B cell (primary cell): ENCODE data around the gene CCDC194. TPM values are rescaled to one million over a fixed set of nuclear protein-coding genes. Genes with fewer than 3 reads are reported as not detected.

ENCODE experiments used
- ATAC-seq: fragments of 200-7000 bp; cut with Tn5 transposase; one replicate; pipeline ENCODE4 v1.10.0; 2021; ENCODE audit warnings: low read depth, mild to moderate bottlenecking, moderate number of reproducible peaks, moderate library complexity
- CTCF ChIA-PET: fragments of 350-600 bp; sonication (Branson Sonifier 250); formaldehyde crosslinking; loops from one replicate; lab custom pipeline; 2021; ENCODE audit warnings: antibody characterized with exemption, inconsistent platforms; lab: Charles Lee
- POLR2A ChIA-PET: fragments of 350-600 bp; sonication (Branson Sonifier 250); formaldehyde crosslinking; loops from one replicate; lab custom pipeline; 2021; ENCODE audit warnings: antibody characterized with exemption; lab: Charles Lee
- DNase-seq: peaks from one replicate; pipeline ENCODE4 v3.0.0; 2013
- H2AFZ ChIP-seq: 2 replicates; pipeline ENCODE4 v1.6.1; 2012; ENCODE audit warnings: mild to moderate bottlenecking, low read depth, low read length; ENCODE audit not compliant: insufficient read depth, poor library complexity, severe bottlenecking
- H3K27ac ChIP-seq, 2 donors: 1 replicate in 1 of 2; 2 replicates in 1 of 2; pipeline ENCODE4 v1.5.1; 2012 to 2013; ENCODE audit warnings: low read length in 2 of 2, mild to moderate bottlenecking in 2 of 2, moderate library complexity in 1 of 2
- H3K27me3 ChIP-seq, 4 experiments: fragments of 200-600 bp in 1 of 4; sonication (generic) in 1 of 4; replicated peaks in 1 of 4; 1 replicate in 2 of 4; 2 replicates in 2 of 4; pipeline versions ENCODE4 v1.6.1 to v1.7.0; 2013 to 2016; ENCODE audit warnings: low read length in 3 of 4, mild to moderate bottlenecking in 2 of 4, mixed read lengths in 1 of 4, moderate library complexity in 1 of 4; ENCODE audit not compliant: insufficient read depth in 4 of 4, control insufficient read depth in 3 of 4; ENCODE audit errors: control extremely low read depth in 1 of 4
- H3K36me3 ChIP-seq, 2 experiments: replicated peaks in 1 of 2; 1 replicate in 1 of 2; 2 replicates in 1 of 2; pipeline versions ENCODE4 v1.6.1 to v1.7.1; 2013; ENCODE audit warnings: low read length in 1 of 2; ENCODE audit not compliant: insufficient read depth in 2 of 2, control insufficient read depth in 1 of 2; ENCODE audit errors: control extremely low read depth in 1 of 2, extremely low read depth in 1 of 2
- H3K4me1 ChIP-seq, 2 donors: fragments of 200-600 bp in 1 of 2; sonication (generic) in 1 of 2; 1 replicate in 1 of 2; 2 replicates in 1 of 2; pipeline versions ENCODE4 v1.5.1 to v1.6.1; 2013 to 2017; ENCODE audit warnings: low read length in 2 of 2; ENCODE audit not compliant: control insufficient read depth in 2 of 2, insufficient read depth in 2 of 2
- H3K4me2 ChIP-seq: replicated peaks from 2 replicates; pipeline ENCODE3; 2012; ENCODE audit warnings: mild to moderate bottlenecking, low read depth, low read length; ENCODE audit not compliant: poor library complexity, severe bottlenecking
- H3K4me3 ChIP-seq, 5 experiments: fragments of 200-600 bp in 1 of 5; sonication (generic) in 1 of 5; 1 replicate in 3 of 5; 2 replicates in 2 of 5; pipeline versions ENCODE4 v1.5.1 to v1.7.0; 2011 to 2016; ENCODE audit warnings: low read length in 4 of 5, mild to moderate bottlenecking in 4 of 5, low read depth in 2 of 5, control low read depth in 1 of 5, moderate library complexity in 1 of 5; ENCODE audit not compliant: insufficient read depth in 1 of 5; ENCODE audit errors: control extremely low read depth in 1 of 5, extremely low read depth in 1 of 5
- H3K79me2 ChIP-seq: fragments of 200-600 bp; sonication (generic); one replicate; pipeline ENCODE4 v1.6.0; 2016; ENCODE audit warnings: low read length; ENCODE audit not compliant: control insufficient read depth, insufficient read depth
- H3K9ac ChIP-seq: fragments of 200-600 bp; sonication (generic); 2 replicates; pipeline ENCODE4 v1.6.1; 2017; ENCODE audit warnings: mild to moderate bottlenecking, low read length, moderate library complexity
- H3K9me3 ChIP-seq, 3 donors: one replicate each; pipeline versions ENCODE4 v1.6.1 to v1.7.1; 2013; ENCODE audit warnings: low read length in 2 of 3; ENCODE audit not compliant: control insufficient read depth in 2 of 3, insufficient read depth in 1 of 3; ENCODE audit errors: control extremely low read depth in 1 of 3
- H4K20me1 ChIP-seq: 2 replicates; pipeline ENCODE4 v1.6.0; 2012; ENCODE audit warnings: mild to moderate bottlenecking, low read length; ENCODE audit not compliant: insufficient read depth, control insufficient read depth, poor library complexity, severe bottlenecking
- H3K27ac Mint-ChIP-seq: one replicate; pipeline ENCODE4 v1.8.0; 2021; ENCODE audit warnings: mixed read lengths
- H3K27me3 Mint-ChIP-seq: one replicate; pipeline ENCODE4 v1.8.0; 2021; ENCODE audit warnings: mixed read lengths
- H3K4me1 Mint-ChIP-seq: one replicate; pipeline ENCODE4 v1.8.0; 2021; ENCODE audit warnings: mixed read lengths
- H3K4me3 Mint-ChIP-seq: one replicate; pipeline ENCODE4 v1.8.0; 2021; ENCODE audit warnings: mixed read lengths
- H3K9me3 Mint-ChIP-seq: one replicate; pipeline ENCODE4 v1.8.0; 2022; ENCODE audit warnings: mixed read lengths; ENCODE audit not compliant: insufficient read depth
- EZH2 ChIP-seq: IDR thresholded peaks from 2 replicates; pipeline ENCODE4 v1.6.1; 2012; ENCODE audit warnings: borderline replicate concordance, low read depth, mild to moderate bottlenecking, moderate library complexity, low read length; ENCODE audit not compliant: insufficient read depth, poor library complexity, severe bottlenecking
- WGBS: methylation state at CpG from one replicate; pipeline ENCODE4 v1.1.5; 2013; ENCODE audit warnings: missing lambda C conversion rate; ENCODE audit not compliant: insufficient coverage; 5-methylcytosine and 5-hydroxymethylcytosine counted together
- intact Hi-C: fragments of 100-400 bp; cut with micrococcal nuclease; formaldehyde crosslinking; loops from one replicate; pipeline ENCODE4 v1.10.0; 2022
- polyA plus RNA-seq: library from polyadenylated mRNA; depleted of rRNA; stranded (reverse); fragments of >200 nt; gene quantifications from 2 replicates; pipeline ENCODE4 v1.2.3, GENCODE V29; 2012
- total RNA-seq, 2 donors: library from RNA; stranded (reverse); fragments of 120-200 nt in 1 of 2; gene quantifications; 1 replicate in 1 of 2; 2 replicates in 1 of 2; pipeline versions ENCODE4 v1.2.3 to v1.2.4, GENCODE V29; 2013 to 2022
- TF ChIP-seq, protein P1 (sequence below): fragments of 200-600 bp; IDR thresholded peaks from one replicate; pipeline ENCODE4 v1.8.0; 2022; ENCODE audit warnings: antibody characterized with exemption, mild to moderate bottlenecking

CCDC194 gene
- total and polyA plus RNA-seq, 2 donors (not counting 1 experiment from before 2014, with no cell fraction given): 1.4 to 3.4 TPM

DNA sequence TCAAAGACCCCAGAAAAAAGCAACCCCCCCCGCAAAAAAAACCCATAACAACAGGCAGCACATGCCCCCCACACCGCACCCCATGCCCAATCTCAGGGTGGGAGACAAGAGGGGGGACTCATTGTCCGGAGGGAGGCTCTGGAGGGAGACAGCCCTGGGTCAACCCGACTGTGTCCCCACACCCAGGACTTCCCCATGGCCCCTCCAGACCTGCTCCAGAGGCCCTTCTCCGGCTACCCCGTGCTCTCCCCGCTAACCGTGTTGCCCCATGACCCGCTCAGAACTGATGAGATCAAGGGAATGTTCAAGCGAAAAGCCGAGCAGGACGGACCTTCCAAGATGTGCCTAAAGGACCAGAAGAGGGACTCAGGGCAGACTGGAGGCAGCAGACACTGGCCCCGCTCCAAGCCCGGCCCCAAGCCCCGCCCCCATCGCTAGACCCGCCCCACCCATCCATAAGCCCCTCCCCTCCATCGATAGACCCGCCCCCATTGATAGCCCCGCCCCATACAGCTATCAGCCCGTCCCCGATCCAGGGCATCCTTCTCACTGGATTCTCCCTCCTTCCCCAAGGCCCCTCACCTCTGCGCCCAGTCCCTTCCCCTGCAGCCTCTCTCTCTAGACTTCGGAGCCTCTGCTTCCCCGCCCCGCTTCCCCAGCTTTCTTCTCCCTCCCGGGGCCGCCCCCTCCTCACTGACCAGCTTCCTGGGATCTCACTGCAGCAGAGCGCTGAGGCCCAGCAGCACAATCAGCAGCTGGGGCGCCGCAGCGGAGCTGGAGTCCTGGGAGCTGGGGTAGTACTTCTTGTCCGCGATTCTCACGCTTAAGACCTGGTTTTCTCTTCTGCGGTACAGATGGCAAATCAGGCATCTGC lies 9.2 kb upstream of the CCDC194 start:
- TF ChIP-seq, protein P1, sequence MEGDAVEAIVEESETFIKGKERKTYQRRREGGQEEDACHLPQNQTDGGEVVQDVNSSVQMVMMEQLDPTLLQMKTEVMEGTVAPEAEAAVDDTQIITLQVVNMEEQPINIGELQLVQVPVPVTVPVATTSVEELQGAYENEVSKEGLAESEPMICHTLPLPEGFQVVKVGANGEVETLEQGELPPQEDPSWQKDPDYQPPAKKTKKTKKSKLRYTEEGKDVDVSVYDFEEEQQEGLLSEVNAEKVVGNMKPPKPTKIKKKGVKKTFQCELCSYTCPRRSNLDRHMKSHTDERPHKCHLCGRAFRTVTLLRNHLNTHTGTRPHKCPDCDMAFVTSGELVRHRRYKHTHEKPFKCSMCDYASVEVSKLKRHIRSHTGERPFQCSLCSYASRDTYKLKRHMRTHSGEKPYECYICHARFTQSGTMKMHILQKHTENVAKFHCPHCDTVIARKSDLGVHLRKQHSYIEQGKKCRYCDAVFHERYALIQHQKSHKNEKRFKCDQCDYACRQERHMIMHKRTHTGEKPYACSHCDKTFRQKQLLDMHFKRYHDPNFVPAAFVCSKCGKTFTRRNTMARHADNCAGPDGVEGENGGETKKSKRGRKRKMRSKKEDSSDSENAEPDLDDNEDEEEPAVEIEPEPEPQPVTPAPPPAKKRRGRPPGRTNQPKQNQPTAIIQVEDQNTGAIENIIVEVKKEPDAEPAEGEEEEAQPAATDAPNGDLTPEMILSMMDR: no peak
- no peak for TF ChIP-seq EZH2
- WGBS: 79% methylated on average over 21 of the region's 36 CpGs
- CTCF ChIA-PET: interaction anchor here (0.7 to 1.3 kb wide), 3 partner anchors 12 to 593 kb away, joined by 3 to 4 read pairs (median 4); no protein-coding TSS in a partner anchor
- Histone ChIP-seq H3K4me2 (peak overlapping the region; percentile 98), H3K4me1 (peaks cover 26 to 45% of the 10 kb centered on the region in 2 donors), H3K79me2 (peaks cover 38% of the 10 kb centered on the region), H4K20me1 (peaks cover 24% of the 10 kb centered on the region), H2AFZ (no peak overlapping the region), H3K9ac (no peak overlapping the region), H3K27me3 (no peaks in the 10 kb centered on the region), H3K27ac (no peak overlapping the region), H3K4me3 (no peak overlapping the region), H3K36me3 (peaks cover 0 to 14% of the 10 kb centered on the region in 2 experiments), H3K9me3 (no peaks in the 10 kb centered on the region)
- peak; percentile 15 for ATAC-seq
- H3K27ac Mint-ChIP-seq: peak overlapping the region; percentile 26
- intact Hi-C loops: loop anchor here (10.0 kb wide), 1 partner anchor 152 kb away; the partner anchor contains the start of gene COLGALT1
- POLR2A ChIA-PET: interaction anchor here (0.7 to 0.9 kb wide), 2 partner anchors 17 to 316 kb away, joined by 4 to 7 read pairs; partner anchors contain the start of genes MAP1S and MVB12A
- no peaks in the 10 kb centered on the region for H3K27me3 Mint-ChIP-seq
- H3K4me1 Mint-ChIP-seq: peaks cover 42% of the 10 kb centered on the region
- peak; percentile 38 for DNase-seq
- H3K9me3 Mint-ChIP-seq: no peaks in the 10 kb centered on the region
- peak overlapping the region; percentile 85 for H3K4me3 Mint-ChIP-seq
